ENCODE measurements around the gene PAX9.

The PAX9 gene

GRCh38 chr14:36717363-36717762 lies 55.7 kb downstream of the PAX9 start:
- DNase-seq (ENCODE audit: insufficient read length, low spot score) (no peak), FAIRE-seq (no peak)
- TF ChIP-seq POLR2A (IDR thresholded peaks at IDR 0.05; ENCODE audit: low read depth, low read length) = no peak

GRCh38 chr14:36718216-36718615 lies 56.6 kb downstream of the PAX9 start:
- no peak for FAIRE-seq
- no peak for DNase-seq (ENCODE audit: insufficient read length, low spot score)
- TF ChIP-seq POLR2A (IDR thresholded peaks at IDR 0.05; ENCODE audit: low read depth, low read length) = no peak

- no peak for TF ChIP-seq POLR2A (IDR thresholded peaks at IDR 0.05; ENCODE audit: low read depth, low read length)
- FAIRE-seq (no peak), DNase-seq (ENCODE audit: insufficient read length, low spot score) (no peak)
Measured at GRCh38 chr14:36719823-36720222, 58.2 kb downstream of the PAX9 start.

- no peak for FAIRE-seq
- TF ChIP-seq POLR2A (IDR thresholded peaks at IDR 0.05; ENCODE audit: low read depth, low read length) = no peak
- DNase-seq (ENCODE audit: insufficient read length, low spot score) = no peak
Measured at GRCh38 chr14:36720657-36721056, 59.0 kb downstream of the PAX9 start.

- DNase-seq (ENCODE audit: insufficient read length, low spot score) (no peak), FAIRE-seq (no peak)
- no peak for TF ChIP-seq POLR2A (IDR thresholded peaks at IDR 0.05; ENCODE audit: low read depth, low read length)
Measured at GRCh38 chr14:36721877-36722276, 60.2 kb downstream of the PAX9 start.

GRCh38 chr14:36723530-36723929 lies 61.9 kb downstream of the PAX9 start:
- DNase-seq (ENCODE audit: insufficient read length, low spot score) (no peak), FAIRE-seq (no peak)
- TF ChIP-seq POLR2A (IDR thresholded peaks at IDR 0.05; ENCODE audit: low read depth, low read length) = no peak

- no peak for TF ChIP-seq POLR2A (IDR thresholded peaks at IDR 0.05; ENCODE audit: low read depth, low read length)
- no peak for FAIRE-seq
- DNase-seq (ENCODE audit: insufficient read length, low spot score) = no peak
Measured at GRCh38 chr14:36724162-36724561, 62.5 kb downstream of the PAX9 start.

- no peak for TF ChIP-seq POLR2A (IDR thresholded peaks at IDR 0.05; ENCODE audit: low read depth, low read length)
- no peak for FAIRE-seq
- DNase-seq (ENCODE audit: insufficient read length, low spot score) = no peak
Measured at GRCh38 chr14:36726128-36726527, 64.5 kb downstream of the PAX9 start.
